T-cell (primary cell): ENCODE data around the gene SLC66A2. TPM values are rescaled to one million over a fixed set of nuclear protein-coding genes. Genes with fewer than 3 reads are reported as not detected.

ENCODE experiments used
- ATAC-seq, 4 experiments: fragments of 200-7000 bp in 3 of 4; fragments of 150-1000 bp in 1 of 4; cut with Tn5 transposase; replicated peaks in 1 of 4; 1 replicate in 3 of 4; 2 replicates in 1 of 4; pipeline ENCODE4 v1.10.0; 2021; ENCODE audit warnings: moderate library complexity in 3 of 4, mild to moderate bottlenecking in 2 of 4, moderate number of reproducible peaks in 1 of 4
- CTCF ChIA-PET, 2 donors: fragments of 300-600 bp; sonication (Branson Sonifier 250); formaldehyde crosslinking; loops; one replicate each; lab custom pipeline; 2022; ENCODE audit warnings: antibody characterized with exemption in 2 of 2; lab: Charles Lee
- POLR2A ChIA-PET, 2 donors: fragments of 300-600 bp; sonication (Branson Sonifier 250); formaldehyde crosslinking; loops; one replicate each; lab custom pipeline; 2022; ENCODE audit warnings: antibody characterized with exemption in 2 of 2; lab: Charles Lee
- DNase-seq, 35 experiments: peaks; one replicate each; pipeline versions ENCODE4 v3.0.0 to v3.0.0-alpha.2; 2013 to 2023
- H3K27ac ChIP-seq: one replicate; pipeline ENCODE4 v1.5.1; 2013; ENCODE audit warnings: low read length
- H3K27me3 ChIP-seq, 2 experiments: replicated peaks in 1 of 2; 1 replicate in 1 of 2; 2 replicates in 1 of 2; pipeline versions ENCODE4 v1.6.1 to v1.7.0; 2013; ENCODE audit warnings: low read length in 1 of 2, mixed read lengths in 1 of 2; ENCODE audit not compliant: control insufficient read depth in 2 of 2, insufficient read depth in 2 of 2; ENCODE audit errors: extremely low read depth in 1 of 2
- H3K36me3 ChIP-seq, 2 donors: 1 replicate in 1 of 2; 2 replicates in 1 of 2; pipeline versions ENCODE4 v1.6.1 to v1.7.0; 2013; ENCODE audit warnings: low read length in 1 of 2; ENCODE audit not compliant: control insufficient read depth in 2 of 2, insufficient read depth in 1 of 2; ENCODE audit errors: extremely low read depth in 1 of 2
- H3K4me1 ChIP-seq, 2 experiments: 1 replicate in 1 of 2; 2 replicates in 1 of 2; pipeline versions ENCODE4 v1.6.1 to v1.7.0; 2013; ENCODE audit warnings: low read length in 2 of 2, mixed read lengths in 1 of 2; ENCODE audit not compliant: insufficient read depth in 2 of 2, control insufficient read depth in 1 of 2; ENCODE audit errors: extremely low read depth in 1 of 2
- H3K4me3 ChIP-seq, 2 donors: 1 replicate in 1 of 2; 2 replicates in 1 of 2; pipeline versions ENCODE4 v1.5.1 to v1.7.0; 2013; ENCODE audit warnings: mild to moderate bottlenecking in 2 of 2, low read length in 1 of 2, moderate library complexity in 1 of 2; ENCODE audit not compliant: control insufficient read depth in 1 of 2; ENCODE audit errors: extremely low read depth in 1 of 2
- H3K9me3 ChIP-seq: 2 replicates; pipeline ENCODE4 v1.7.0; 2013
- H3K27ac Mint-ChIP-seq, 2 donors: one replicate each; pipeline ENCODE4 v1.8.0; 2020 to 2021; ENCODE audit warnings: mild to moderate bottlenecking in 2 of 2, mixed read lengths in 2 of 2
- H3K27me3 Mint-ChIP-seq, 2 donors: one replicate each; pipeline ENCODE4 v1.8.0; 2021 to 2022; ENCODE audit warnings: mixed read lengths in 2 of 2
- H3K36me3 Mint-ChIP-seq: one replicate; pipeline ENCODE4 v1.8.0; 2021; ENCODE audit warnings: mixed read lengths
- H3K4me1 Mint-ChIP-seq, 3 donors: one replicate each; pipeline ENCODE4 v1.8.0; 2020 to 2022; ENCODE audit warnings: mixed read lengths in 3 of 3, mild to moderate bottlenecking in 1 of 3
- H3K4me3 Mint-ChIP-seq, 3 donors: one replicate each; pipeline ENCODE4 v1.8.0; 2020 to 2022; ENCODE audit warnings: mild to moderate bottlenecking in 3 of 3, mixed read lengths in 3 of 3, moderate library complexity in 3 of 3
- H3K9me3 Mint-ChIP-seq, 3 donors: one replicate each; pipeline ENCODE4 v1.8.0; 2020 to 2022; ENCODE audit warnings: mixed read lengths in 3 of 3
- WGBS: methylation state at CpG from one replicate; pipeline ENCODE4 v1.1.5; 2013; ENCODE audit warnings: missing lambda C conversion rate; ENCODE audit not compliant: insufficient coverage; 5-methylcytosine and 5-hydroxymethylcytosine counted together
- total RNA-seq, 35 experiments: library from RNA in 6 of 35; stranded (reverse) in 6 of 35; fragments of 120-200 nt in 1 of 35; gene quantifications; one replicate each; pipeline versions ENCODE4 v1.2.1 to v1.2.4 and lab custom pipeline; 2013 to 2026

Gene SLC66A2
- total RNA-seq, 5 donors from 2014 or later (not counting 1 experiment from before 2014, with no cell fraction given): 28.4 to 66.5 (median 37.6) TPM

- H3K36me3 Mint-ChIP-seq: peaks cover 16% of the 10 kb centered on the region
- WGBS: under 1% methylated on average over 63 of the region's 71 CpGs
- CTCF ChIA-PET: interaction anchor here in 1 of 2 donors (1.0 to 1.6 kb wide), 2 partner anchors 37 to 45 kb away, joined by 4 to 9 read pairs; partner anchors contain the start of genes RBFA and SLC66A2
Measured at GRCh38 chr18:79988451-79989194, 37.2 kb upstream of the SLC66A2 start, which contains the start of gene TXNL4A. TXNL4A (minus strand) TSS chr18:79988563; CDS start chr18:79988392, 171 bp downstream.

GRCh38 chr18:79988071-79988450, 36.6 kb upstream of the SLC66A2 start:
- ATAC-seq (peak; percentile 73 to 79 (median 76)), DNase-seq (peak in 33 of 35 experiments; percentile 25 to 76 (median 57))
- Histone ChIP-seq H3K4me3 (peak overlapping the region; percentile 78 to 88), H3K27me3 (no peaks in the 10 kb centered on the region), H3K27ac (peak overlapping the region; percentile 80), H3K9me3 (no peaks in the 10 kb centered on the region), H3K4me1 (peaks cover 14 to 33% of the 10 kb centered on the region in 2 experiments), H3K36me3 (peaks cover 0 to 4% of the 10 kb centered on the region in 2 donors)
- peaks cover 44 to 51% (median 47%) of the 10 kb centered on the region in 3 donors for H3K4me1 Mint-ChIP-seq
- H3K36me3 Mint-ChIP-seq: peaks cover 16% of the 10 kb centered on the region
- peak overlapping the region; percentile 74 to 82 for H3K27ac Mint-ChIP-seq
- WGBS: under 1% methylated on average over 48 of the region's 48 CpGs
- no peaks in the 10 kb centered on the region for H3K27me3 Mint-ChIP-seq
- peak overlapping the region; percentile 86 to 88 (median 87) for H3K4me3 Mint-ChIP-seq
- ChIA-PET POLR2A (no interaction called here), CTCF (interaction anchor here (0.7 to 1.6 kb wide), 3 partner anchors 21 to 46 kb away, joined by 3 to 9 read pairs (median 4); partner anchors contain the start of genes RBFA (in 1 of the 2) and SLC66A2 (in 1 of the 2))
- H3K9me3 Mint-ChIP-seq: no peaks in the 10 kb centered on the region

More at GRCh38 chr18:79988451-79989194, 37.2 kb upstream of the SLC66A2 start, which contains the start of gene TXNL4A:
- Histone ChIP-seq H3K27ac (peak within 1 kb of the TSS; percentile 88), H3K36me3 (peaks cover 0 to 4% of the 10 kb centered on the region in 2 donors), H3K4me1 (peaks cover 14 to 30% of the 10 kb centered on the region in 2 experiments), H3K27me3 (no peaks in the 10 kb centered on the region), H3K4me3 (peak within 1 kb of the TSS; percentile 78 to 88), H3K9me3 (no peaks in the 10 kb centered on the region)
- POLR2A ChIA-PET: no interaction called here
- Mint-ChIP-seq H3K9me3 (no peaks in the 10 kb centered on the region), H3K27me3 (no peaks in the 10 kb centered on the region), H3K4me3 (peak within 1 kb of the TSS; percentile 86 to 90 (median 89)), H3K27ac (peak within 1 kb of the TSS; percentile 91 to 93), H3K4me1 (peaks cover 38 to 45% (median 42%) of the 10 kb centered on the region in 3 donors)
- ATAC-seq (peak; percentile 96 to 98 (median 97)), DNase-seq (peak; percentile 70 to 93 (median 82))

GRCh38 chr18:79987566-79987965, 36.1 kb upstream of the SLC66A2 start:
- peak overlapping the region; percentile 78 to 88 for H3K4me3 ChIP-seq
- H3K27ac ChIP-seq: peak overlapping the region; percentile 80
- H3K27me3 ChIP-seq: no peaks in the 10 kb centered on the region
- ChIA-PET CTCF (interaction anchor here (0.7 to 1.6 kb wide), 3 partner anchors 21 to 47 kb away, joined by 3 to 9 read pairs (median 4); partner anchors contain the start of genes RBFA (in 1 of the 2) and SLC66A2 (in 1 of the 2)), POLR2A (no interaction called here)
- H3K27me3 Mint-ChIP-seq: no peaks in the 10 kb centered on the region
- H3K4me3 Mint-ChIP-seq: peak overlapping the region; percentile 86 to 88 (median 87)
- H3K9me3 ChIP-seq: no peaks in the 10 kb centered on the region
- ATAC-seq (no peak), DNase-seq (peak in 1 of 35 experiments; percentile 25)
- H3K4me1 Mint-ChIP-seq: peaks cover 49 to 55% (median 51%) of the 10 kb centered on the region in 3 donors
- no peaks in the 10 kb centered on the region for H3K9me3 Mint-ChIP-seq
- H3K36me3 Mint-ChIP-seq: peaks cover 16% of the 10 kb centered on the region
- 0% methylated on average over 2 of the region's 6 CpGs for WGBS
- peaks cover 16 to 38% of the 10 kb centered on the region in 2 experiments for H3K4me1 ChIP-seq
- H3K27ac Mint-ChIP-seq: peak overlapping the region; percentile 74 to 82
- peaks cover 0 to 7% of the 10 kb centered on the region in 2 donors for H3K36me3 ChIP-seq

GRCh38 chr18:79986726-79987125, 35.3 kb upstream of the SLC66A2 start:
- peaks cover 0 to 10% of the 10 kb centered on the region in 2 donors for H3K36me3 ChIP-seq
- peaks cover 17 to 47% of the 10 kb centered on the region in 2 experiments for H3K4me1 ChIP-seq
- no peaks in the 10 kb centered on the region for H3K9me3 Mint-ChIP-seq
- peak overlapping the region; percentile 86 to 88 (median 87) for H3K4me3 Mint-ChIP-seq
- H3K4me1 Mint-ChIP-seq: peaks cover 57 to 64% (median 60%) of the 10 kb centered on the region in 3 donors
- ChIA-PET CTCF (no interaction called here), POLR2A (no interaction called here)
- H3K4me3 ChIP-seq: no peak overlapping the region
- DNase-seq: no peak
- peaks cover 16% of the 10 kb centered on the region for H3K36me3 Mint-ChIP-seq
- H3K27me3 ChIP-seq: no peaks in the 10 kb centered on the region
- H3K27ac Mint-ChIP-seq: peak overlapping the region; percentile 76 to 82
- no peaks in the 10 kb centered on the region for H3K9me3 ChIP-seq
- no peak for ATAC-seq
- H3K27ac ChIP-seq: no peak overlapping the region
- H3K27me3 Mint-ChIP-seq: no peaks in the 10 kb centered on the region
- 79% methylated on average over 5 of the region's 7 CpGs for WGBS

GRCh38 chr18:79985172-79985571, 33.7 kb upstream of the SLC66A2 start:
- H3K27me3 ChIP-seq: no peaks in the 10 kb centered on the region
- no peak for DNase-seq
- no peak overlapping the region for H3K27ac ChIP-seq
- ATAC-seq: no peak
- no peaks in the 10 kb centered on the region for H3K9me3 ChIP-seq
- Mint-ChIP-seq H3K36me3 (peaks cover 16% of the 10 kb centered on the region), H3K4me1 (peaks cover 63 to 76% (median 70%) of the 10 kb centered on the region in 3 donors), H3K9me3 (no peaks in the 10 kb centered on the region), H3K27ac (peak overlapping the region in 1 of 2 donors; percentile 29), H3K27me3 (no peaks in the 10 kb centered on the region), H3K4me3 (peak overlapping the region in 1 of 3 donors; percentile 23)
- 99% methylated on average over 12 of the region's 12 CpGs for WGBS
- H3K4me3 ChIP-seq: no peak overlapping the region
- ChIA-PET POLR2A (interaction anchor here (0.6 to 1.0 kb wide), 6 partner anchors 8 to 191 kb away, joined by 3 to 6 read pairs (median 3); no protein-coding TSS in a partner anchor), CTCF (interaction anchor here in 1 of 2 donors (0.7 to 1.6 kb wide), 2 partner anchors 21 to 49 kb away, joined by 3 to 6 read pairs; partner anchors contain the start of genes HSBP1L1 and RBFA)
- peaks cover 17 to 54% of the 10 kb centered on the region in 2 experiments for H3K4me1 ChIP-seq
- peaks cover 0 to 10% of the 10 kb centered on the region in 2 donors for H3K36me3 ChIP-seq

- ATAC-seq: no peak
Measured at GRCh38 chr18:79983793-79984192, 32.3 kb upstream of the SLC66A2 start.

More at GRCh38 chr18:79983793-79984192, 32.3 kb upstream of the SLC66A2 start:
- POLR2A ChIA-PET: no interaction called here
- Mint-ChIP-seq H3K36me3 (peaks cover 22% of the 10 kb centered on the region), H3K4me1 (peaks cover 72 to 83% (median 77%) of the 10 kb centered on the region in 3 donors), H3K4me3 (peak overlapping the region in 2 of 3 donors; percentile 13 to 44), H3K9me3 (no peaks in the 10 kb centered on the region), H3K27ac (peak overlapping the region; percentile 58 to 61), H3K27me3 (no peaks in the 10 kb centered on the region)
- peaks cover 17 to 52% of the 10 kb centered on the region in 2 experiments for H3K4me1 ChIP-seq
- H3K4me3 ChIP-seq: no peak overlapping the region
- no peak overlapping the region for H3K27ac ChIP-seq
- CTCF ChIA-PET: no interaction called here
- H3K9me3 ChIP-seq: no peaks in the 10 kb centered on the region
- WGBS: 10% methylated on average over 7 of the region's 7 CpGs
- H3K27me3 ChIP-seq: no peaks in the 10 kb centered on the region
- peak in 2 of 35 experiments; percentile 19 to 26 for DNase-seq
- peaks cover 0 to 10% of the 10 kb centered on the region in 2 donors for H3K36me3 ChIP-seq
